Mesenteric fat pad (tissue), 1 donor: ENCODE measurements around the gene DNAJB6. TPM values are rescaled to one million over a fixed set of nuclear protein-coding genes. Genes with fewer than 3 reads are reported as not detected.

Source experiments
- DNase-seq: peaks from one replicate; pipeline ENCODE4 v3.0.0-alpha.2; 2020; ENCODE audit warnings: low spot score
- total RNA-seq: library from RNA; stranded (reverse); fragmentation: NEBNext Ultra II Directional; extraction: Animal tissue kit (Norgen Biotek cat#: 25700); gene quantifications from one replicate; pipeline ENCODE4 v1.2.1, GENCODE V29; 2021
- donor health status: DM: yes; HTN: yes; CAD: no.

DNAJB6 gene
- total RNA-seq, 1 donor from 2014 or later, result 110 TPM

GRCh38 chr7:157362729-157363128 lies 25.9 kb downstream of the DNAJB6 start:
- peak; percentile 45 for DNase-seq

GRCh38 chr7:157366722-157367121 lies 29.9 kb downstream of the DNAJB6 start:
- DNase-seq, result no peak

GRCh38 chr7:157368955-157369354 lies 32.2 kb downstream of the DNAJB6 start:
- DNase-seq, result no peak

GRCh38 chr7:157370742-157371141 lies 33.9 kb downstream of the DNAJB6 start:
- DNase-seq, result no peak

- DNase-seq, result no peak
Measured at GRCh38 chr7:157371296-157371695, 34.5 kb downstream of the DNAJB6 start.

- DNase-seq, result no peak
Measured at GRCh38 chr7:157372300-157373232, 35.8 kb downstream of the DNAJB6 start.

- DNase-seq, result no peak
Measured at GRCh38 chr7:157373493-157373892, 36.7 kb downstream of the DNAJB6 start.

- DNase-seq, result no peak
Measured at GRCh38 chr7:157375410-157375809, 38.6 kb downstream of the DNAJB6 start.

- DNase-seq, result no peak
Measured at GRCh38 chr7:157377436-157378124, 40.8 kb downstream of the DNAJB6 start.

GRCh38 chr7:157378390-157378789 lies 41.6 kb downstream of the DNAJB6 start:
- no peak for DNase-seq

- no peak for DNase-seq
Measured at GRCh38 chr7:157379493-157379892, 42.7 kb downstream of the DNAJB6 start.

GRCh38 chr7:157380416-157380815 lies 43.6 kb downstream of the DNAJB6 start:
- DNase-seq, result no peak

- no peak for DNase-seq
Measured at GRCh38 chr7:157383868-157384267, 47.1 kb downstream of the DNAJB6 start.

- DNase-seq, result peak; percentile 55
Measured at GRCh38 chr7:157384301-157384700, 47.5 kb downstream of the DNAJB6 start.

- DNase-seq, result peak; percentile 91
Measured at GRCh38 chr7:157386979-157387800, 50.4 kb downstream of the DNAJB6 start.

GRCh38 chr7:157388301-157388700 lies 51.5 kb downstream of the DNAJB6 start:
- no peak for DNase-seq

- peak; percentile 80 for DNase-seq
Measured at GRCh38 chr7:157389951-157390730, 53.3 kb downstream of the DNAJB6 start.

GRCh38 chr7:157391036-157391710 lies 54.4 kb downstream of the DNAJB6 start:
- DNase-seq, result peak; percentile 86

GRCh38 chr7:157392256-157393037 lies 55.6 kb downstream of the DNAJB6 start:
- peak; percentile 65 for DNase-seq
